Kidney epithelial cell (primary cell): ENCODE measurements around the gene C6orf132. TPM values are rescaled to one million over a fixed set of nuclear protein-coding genes. Genes with fewer than 3 reads are reported as not detected.

Source experiments
- DNase-seq: peaks from one replicate; pipeline ENCODE4 v3.0.0-alpha.2; 2010; ENCODE audit warnings: low read depth
- H3K27me3 ChIP-seq: 2 replicates; pipeline ENCODE4 v1.6.0; 2011; ENCODE audit warnings: low read length; ENCODE audit not compliant: control insufficient read depth, insufficient read depth
- H3K36me3 ChIP-seq: 2 replicates; pipeline ENCODE4 v1.5.1; 2011; ENCODE audit warnings: low read length; ENCODE audit not compliant: control insufficient read depth, insufficient read depth
- H3K4me3 ChIP-seq: 2 replicates; pipeline ENCODE4 v1.5.1; 2011; ENCODE audit warnings: low read depth, mild to moderate bottlenecking, control low read depth, low read length
- total RNA-seq: library from RNA; depleted of rRNA; stranded (reverse); fragments of >200 nt; gene quantifications from 2 replicates; pipeline ENCODE4 v1.2.3, GENCODE V29; 2015
- TF ChIP-seq, protein P1 (sequence below): IDR thresholded peaks from 2 replicates; pipeline ENCODE4 v1.5.1; 2011; ENCODE audit warnings: mild to moderate bottlenecking, moderate library complexity, low read length, control low read depth, inconsistent platforms; ENCODE audit not compliant: insufficient read depth, poor library complexity, severe bottlenecking

Gene C6orf132
- total RNA-seq, 1 donor from 2014 or later: 18.9 TPM

DNA sequence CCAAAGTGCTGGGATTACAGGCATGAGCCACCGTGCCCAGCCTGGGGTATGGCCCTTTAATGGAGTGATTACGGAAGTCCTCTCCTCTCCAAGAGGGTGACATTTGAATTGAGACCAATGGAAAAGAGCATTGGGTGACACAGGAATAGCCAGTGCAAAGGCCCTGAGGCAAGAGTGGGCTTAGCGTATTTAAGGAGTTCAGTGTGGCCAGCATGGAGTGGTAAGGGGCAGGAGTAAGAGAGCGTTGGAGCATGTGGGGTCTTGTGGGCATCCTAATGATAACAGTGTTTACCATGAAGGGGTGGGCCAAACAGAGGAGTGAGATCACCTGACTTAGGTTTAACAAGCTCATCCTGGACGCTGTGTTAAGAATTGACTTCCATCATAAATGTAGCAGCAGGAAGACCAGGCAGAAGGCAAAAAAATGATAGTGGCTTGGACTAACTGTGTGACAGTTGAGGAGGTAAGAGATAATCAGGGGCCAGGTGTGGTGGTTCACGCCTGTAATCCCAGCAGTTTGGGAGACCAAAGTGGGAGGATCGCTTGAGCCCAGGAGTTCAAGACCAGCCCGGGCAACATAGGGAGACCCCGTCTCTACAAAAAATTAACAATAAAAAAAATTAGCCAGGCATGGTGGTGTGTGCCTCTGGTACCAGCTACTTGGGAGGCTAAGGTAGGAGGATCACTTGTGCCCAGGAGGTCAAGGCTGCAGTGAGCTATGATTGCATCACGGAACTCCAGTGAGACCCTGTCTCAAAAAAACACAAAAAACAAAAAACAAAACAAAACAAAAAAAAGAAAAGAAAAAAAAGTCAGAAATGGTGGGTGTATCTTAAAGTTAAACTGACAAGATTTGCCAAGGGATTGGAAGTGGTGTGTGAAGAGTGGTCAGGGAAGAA, 51.4 kb downstream of the C6orf132 start:
- TF ChIP-seq, protein P1, sequence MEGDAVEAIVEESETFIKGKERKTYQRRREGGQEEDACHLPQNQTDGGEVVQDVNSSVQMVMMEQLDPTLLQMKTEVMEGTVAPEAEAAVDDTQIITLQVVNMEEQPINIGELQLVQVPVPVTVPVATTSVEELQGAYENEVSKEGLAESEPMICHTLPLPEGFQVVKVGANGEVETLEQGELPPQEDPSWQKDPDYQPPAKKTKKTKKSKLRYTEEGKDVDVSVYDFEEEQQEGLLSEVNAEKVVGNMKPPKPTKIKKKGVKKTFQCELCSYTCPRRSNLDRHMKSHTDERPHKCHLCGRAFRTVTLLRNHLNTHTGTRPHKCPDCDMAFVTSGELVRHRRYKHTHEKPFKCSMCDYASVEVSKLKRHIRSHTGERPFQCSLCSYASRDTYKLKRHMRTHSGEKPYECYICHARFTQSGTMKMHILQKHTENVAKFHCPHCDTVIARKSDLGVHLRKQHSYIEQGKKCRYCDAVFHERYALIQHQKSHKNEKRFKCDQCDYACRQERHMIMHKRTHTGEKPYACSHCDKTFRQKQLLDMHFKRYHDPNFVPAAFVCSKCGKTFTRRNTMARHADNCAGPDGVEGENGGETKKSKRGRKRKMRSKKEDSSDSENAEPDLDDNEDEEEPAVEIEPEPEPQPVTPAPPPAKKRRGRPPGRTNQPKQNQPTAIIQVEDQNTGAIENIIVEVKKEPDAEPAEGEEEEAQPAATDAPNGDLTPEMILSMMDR: no peak
- Histone ChIP-seq H3K27me3 (no peaks in the 10 kb centered on the region), H3K4me3 (no peak overlapping the region), H3K36me3 (no peaks in the 10 kb centered on the region)
- DNase-seq: no peak

DNA sequence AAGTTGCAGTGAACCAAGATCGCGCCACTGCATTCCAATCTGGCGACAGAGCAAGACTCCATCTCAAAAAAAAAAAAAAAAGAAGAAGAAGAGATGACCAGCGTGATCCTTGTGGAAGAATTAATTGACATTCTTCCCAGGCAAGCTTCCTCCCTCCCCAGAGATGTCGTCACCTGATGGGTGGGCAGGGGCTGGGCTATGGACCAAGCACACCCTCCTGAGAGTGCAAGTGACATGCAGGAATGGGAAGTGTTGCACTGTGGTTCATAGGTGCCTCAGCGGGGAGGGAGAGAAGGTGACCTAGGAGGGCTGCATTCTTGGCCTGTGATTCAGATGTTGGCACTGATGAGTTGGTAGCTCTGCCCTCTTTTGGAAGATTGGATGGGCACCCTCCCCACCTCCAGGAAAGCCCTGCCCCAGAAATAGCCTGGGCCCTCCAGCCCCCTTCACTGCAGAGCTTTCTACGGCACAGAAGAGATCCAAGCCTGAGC, 54.3 kb downstream of the C6orf132 start:
- Histone ChIP-seq H3K27me3 (no peaks in the 10 kb centered on the region), H3K36me3 (no peaks in the 10 kb centered on the region), H3K4me3 (no peak overlapping the region)
- TF ChIP-seq, protein P1: no peak
- peak; percentile 67 for DNase-seq

DNA sequence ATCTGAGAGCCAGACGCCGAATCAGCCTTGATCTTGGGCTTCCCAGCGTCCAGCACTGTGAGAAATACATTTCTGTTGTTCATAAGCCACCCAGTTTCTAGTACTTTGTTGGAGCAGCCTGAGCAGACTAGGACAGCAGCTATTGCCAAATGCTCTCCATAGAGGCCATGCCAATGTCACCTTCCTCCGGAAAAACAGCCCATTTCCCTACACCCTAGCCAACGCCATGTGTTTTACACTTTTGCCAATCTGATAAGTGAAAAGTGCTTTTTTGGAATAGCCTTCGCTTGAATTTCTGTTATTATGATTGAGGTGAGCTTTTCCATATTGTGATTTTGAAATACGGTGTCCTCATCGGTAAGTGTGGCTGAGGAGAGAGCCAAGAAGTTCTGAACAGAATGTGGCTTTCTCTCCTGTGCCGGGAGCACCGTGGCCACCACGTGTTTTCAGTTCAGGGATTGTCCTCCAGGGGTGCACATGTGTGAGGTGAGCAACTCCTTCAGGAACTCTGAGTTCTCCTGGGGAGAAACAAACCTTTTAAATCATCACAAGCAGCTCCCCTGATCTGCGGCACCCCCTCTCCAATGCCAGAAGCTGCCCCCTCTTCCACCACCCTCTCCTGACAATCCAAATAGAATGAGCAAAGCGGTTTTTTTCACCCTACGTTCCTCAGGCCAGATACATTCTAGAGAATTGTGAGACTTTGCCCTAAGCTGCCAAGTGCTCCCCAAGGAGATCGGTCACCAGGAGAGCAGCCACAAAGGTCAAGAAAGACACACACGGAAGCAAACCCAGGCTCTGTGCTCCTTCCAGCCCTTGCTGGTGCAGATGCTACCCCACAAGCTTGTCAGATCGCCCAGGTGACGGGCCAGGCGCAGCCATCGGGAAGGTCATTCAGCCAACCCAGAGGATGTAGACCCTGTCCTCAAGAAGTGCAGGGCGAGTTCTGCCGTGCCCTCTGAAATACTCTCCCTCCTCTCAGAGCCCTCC, 56.1 kb downstream of the C6orf132 start:
- TF ChIP-seq, protein P1: peak; percentile 1

DNA sequence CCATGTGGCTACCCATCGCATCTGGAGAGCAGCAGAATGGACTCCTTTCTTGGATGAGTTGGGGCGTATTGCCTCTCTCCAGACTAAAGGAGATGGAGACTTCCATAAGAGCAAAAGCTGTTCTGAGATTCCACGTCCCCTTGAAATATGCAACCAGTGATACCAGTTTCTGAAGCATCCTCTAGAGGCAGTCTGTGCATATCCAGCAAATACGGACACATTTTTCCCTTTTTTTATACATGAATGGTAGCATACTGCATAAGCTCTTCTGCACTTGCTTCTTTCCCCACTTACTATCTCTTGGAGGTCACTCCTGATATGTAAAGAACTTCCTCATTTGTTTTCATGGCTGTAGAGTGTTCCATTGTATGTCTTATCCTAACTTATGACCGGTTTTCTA, 57.5 kb downstream of the C6orf132 start:
- no peaks in the 10 kb centered on the region for H3K27me3 ChIP-seq
- H3K4me3 ChIP-seq: no peak overlapping the region
- H3K36me3 ChIP-seq: peaks cover 1% of the 10 kb centered on the region
- TF ChIP-seq, protein P1: peak; percentile 18
- no peak for DNase-seq

More for the DNA sequence above, 56.1 kb downstream of the C6orf132 start:
- Histone ChIP-seq H3K36me3 (peaks cover 1% of the 10 kb centered on the region), H3K4me3 (no peak overlapping the region), H3K27me3 (no peaks in the 10 kb centered on the region)
- DNase-seq: no peak

DNA sequence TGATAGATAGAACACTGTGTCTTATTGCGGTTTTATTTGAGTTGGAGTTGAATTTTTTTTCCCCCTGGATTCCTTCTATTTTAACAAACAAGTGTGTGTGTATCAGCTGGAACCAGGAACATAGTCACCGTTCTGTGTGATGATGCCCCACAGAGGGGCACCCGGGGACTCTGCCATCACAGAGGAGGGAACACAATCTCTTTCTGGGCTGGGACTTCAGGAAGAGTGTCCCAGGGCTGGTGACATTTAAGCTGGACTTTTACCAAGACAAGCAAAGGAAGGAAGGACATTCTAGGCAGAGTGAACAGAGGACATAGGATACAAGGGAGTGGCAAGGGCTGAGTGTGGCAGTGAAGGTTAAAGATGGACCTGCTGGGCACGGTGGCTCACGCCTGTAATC, 58.9 kb downstream of the C6orf132 start:
- Histone ChIP-seq H3K27me3 (no peaks in the 10 kb centered on the region), H3K4me3 (no peak overlapping the region), H3K36me3 (peaks cover 1% of the 10 kb centered on the region)
- TF ChIP-seq, protein P1: no peak
- DNase-seq: no peak
